Adrenal gland (tissue), 19 donors: Measurements from ENCODE around the gene TMEM185B. TPM values are rescaled to one million over a fixed set of nuclear protein-coding genes. Genes with fewer than 3 reads are reported as not detected.

ENCODE experiments used
- DNase-seq, 7 donors: peaks; one replicate each; pipeline ENCODE4 v3.0.0-alpha.2; 2019 to 2020
- H3K27ac ChIP-seq, 5 donors: fragments of 200-600 bp; sonication (generic) in 4 of 5; 1 replicate in 3 of 5; 2 replicates in 2 of 5; pipeline versions ENCODE4 v1.5.1 to v1.8.0; 2016 to 2020; ENCODE audit warnings: mild to moderate bottlenecking in 1 of 5
- H3K27me3 ChIP-seq: fragments of 200-600 bp; 2 replicates; pipeline ENCODE4 v1.8.0; 2021
- H3K36me3 ChIP-seq, 2 donors: fragments of 200-600 bp; replicated peaks in 1 of 2; 1 replicate in 1 of 2; 2 replicates in 1 of 2; pipeline versions ENCODE4 v1.5.1 to v1.8.0; 2018 to 2022
- H3K4me1 ChIP-seq, 2 donors: fragments of 200-600 bp; replicated peaks in 1 of 2; 1 replicate in 1 of 2; 2 replicates in 1 of 2; pipeline versions ENCODE4 v1.5.1 to v1.8.0; 2018 to 2021
- H3K4me3 ChIP-seq, 4 donors: fragments of 200-600 bp; sonication (generic) in 3 of 4; one replicate each; pipeline ENCODE4 v1.5.1; 2016 to 2018
- H3K9me3 ChIP-seq, 3 donors: fragments of 200-600 bp; sonication (generic) in 1 of 3; replicated peaks in 1 of 3; 1 replicate in 2 of 3; 2 replicates in 1 of 3; pipeline versions ENCODE4 v1.5.1 to v1.8.0; 2016 to 2021
- POLR2A ChIP-seq, 2 donors: fragments of 450-650 bp; IDR thresholded peaks; one replicate each; pipeline ENCODE4 v1.6.1; 2017; ENCODE audit warnings: antibody characterized with exemption in 2 of 2, mild to moderate bottlenecking in 2 of 2, moderate library complexity in 1 of 2
- WGBS, 4 donors: extraction: QIAGEN DNeasy Blood & Tissue Kit in 2 of 4; methylation state at CpG; one replicate each; pipeline versions ENCODE4 v1.1.5 to v1.1.7; 2013 to 2017; 5-methylcytosine and 5-hydroxymethylcytosine counted together
- intact Hi-C, 2 donors: fragments of 100-400 bp; cut with DNase I; formaldehyde crosslinking; loops; one replicate each; pipeline versions ENCODE4 v1.14.1 to v1.15.0; 2022 to 2023
- long read RNA-seq, 10 donors: library from polyadenylated mRNA in 3 of 10; unstranded in 2 of 10; stranded (forward) in 1 of 10; transcript quantifications; one replicate each; pipeline ENCODE4 v2.0.0 and lab custom pipeline, GENCODE V29; 2021 to 2026
- polyA plus RNA-seq, 3 donors: library from polyadenylated mRNA; stranded (reverse); fragments of 200-250 nt in 2 of 3; fragments of 350-450 nt in 1 of 3; fragmentation: Illumina TruSeq in 1 of 3; extraction: RNeasy Lipid Tissue Mini Kit (QIAGEN cat#74804) in 1 of 3; gene quantifications; one replicate each; pipeline ENCODE4 v1.2.3, GENCODE V29; 2013 to 2014
- total RNA-seq, 9 donors: library from RNA; depleted of rRNA in 4 of 9; stranded (reverse); fragments of >200 nt in 4 of 9; fragments of 120-200 nt in 1 of 9; fragmentation: NEBNext Ultra II Directional in 1 of 9; extraction: Animal tissue kit (Norgen Biotek cat#: 25700) in 1 of 9; gene quantifications; one replicate each; pipeline versions ENCODE4 v1.1.0 to v1.2.4, GENCODE V29; 2013 to 2023
- TF ChIP-seq, protein P1 (sequence below), 6 experiments: fragments of 450-650 bp in 4 of 6; fragments of 200-600 bp in 2 of 6; sonication (generic) in 1 of 6; IDR thresholded peaks; 1 replicate in 5 of 6; 2 replicates in 1 of 6; pipeline versions ENCODE4 v1.5.1 to v1.8.0; 2016 to 2021; ENCODE audit warnings: antibody characterized with exemption in 6 of 6, mild to moderate bottlenecking in 2 of 6, moderate library complexity in 1 of 6
- donor health status: healthy with polysubstance abuse.
- donor health status: Bipolar disorder and iron deficiency.
- donor health status: DM: yes; HTN: yes; CAD: no.
- donor health status: DM: no; HTN: no; CAD: no.
- donor health status: DM: no; HTN: no; CAD: no.
- donor health status: DM: yes; HTN: yes; CAD: no.

The TMEM185B gene
- 10 to 100 TPM; 12.0 to 33.0 (median 22.8) TPM for total RNA-seq
- 10 to 100 TPM in 1 of 3 donors, 1 to 10 TPM in 2; 2.9 to 17.6 (median 5.2) TPM for polyA plus RNA-seq
- long read RNA-seq, donor 1, transcript TMEM185B-201 (1 exons, 2,131 nt), result major isoform, 28 of 28 reads
- long read RNA-seq, donor 1, partial matches to known transcripts, result 0 of 28 reads
- long read RNA-seq, donor 1, other reads (novel, unspliced or antisense), result 0 of 28 reads
- long read RNA-seq, donor 2, transcript TMEM185B-201 (1 exons, 2,131 nt), result major isoform, 21 of 21 reads
- long read RNA-seq, donor 2, partial matches to known transcripts, result 0 of 21 reads
- long read RNA-seq, donor 2, other reads (novel, unspliced or antisense), result 0 of 21 reads
- long read RNA-seq, donor 3, transcript TMEM185B-201 (1 exons, 2,131 nt), result major isoform, 22 of 22 reads
- long read RNA-seq, donor 3, partial matches to known transcripts, result 0 of 22 reads
- long read RNA-seq, donor 3, other reads (novel, unspliced or antisense), result 0 of 22 reads
- long read RNA-seq, donor 4, partial matches to known transcripts, result 0 of 2 reads
- long read RNA-seq, donor 4, other reads (novel, unspliced or antisense), result 0 of 2 reads
- long read RNA-seq, donor 5, transcript TMEM185B-201 (1 exons, 2,131 nt), result major isoform, 33 of 33 reads
- long read RNA-seq, donor 5, partial matches to known transcripts, result 0 of 33 reads
- long read RNA-seq, donor 5, other reads (novel, unspliced or antisense), result 0 of 33 reads
- long read RNA-seq, donor 6, result 0 reads
- long read RNA-seq, donor 7, transcript TMEM185B-201 (1 exons, 2,131 nt), result major isoform, 18 of 18 reads
- long read RNA-seq, donor 7, partial matches to known transcripts, result 0 of 18 reads
- long read RNA-seq, donor 7, other reads (novel, unspliced or antisense), result 0 of 18 reads
- long read RNA-seq, donor 8, transcript TMEM185B-201 (1 exons, 2,131 nt), result major isoform, 30 of 30 reads
- long read RNA-seq, donor 8, partial matches to known transcripts, result 0 of 30 reads
- long read RNA-seq, donor 8, other reads (novel, unspliced or antisense), result 0 of 30 reads
- long read RNA-seq, donor 9, transcript TMEM185B-201 (1 exons, 2,131 nt), result major isoform, 19 of 19 reads
- long read RNA-seq, donor 9, partial matches to known transcripts, result 0 of 19 reads
- long read RNA-seq, donor 9, other reads (novel, unspliced or antisense), result 0 of 19 reads
- long read RNA-seq, donor 10, transcript TMEM185B-201 (1 exons, 2,131 nt), result major isoform, 10 of 10 reads
- long read RNA-seq, donor 10, partial matches to known transcripts, result 0 of 10 reads
- long read RNA-seq, donor 10, other reads (novel, unspliced or antisense), result 0 of 10 reads

DNA sequence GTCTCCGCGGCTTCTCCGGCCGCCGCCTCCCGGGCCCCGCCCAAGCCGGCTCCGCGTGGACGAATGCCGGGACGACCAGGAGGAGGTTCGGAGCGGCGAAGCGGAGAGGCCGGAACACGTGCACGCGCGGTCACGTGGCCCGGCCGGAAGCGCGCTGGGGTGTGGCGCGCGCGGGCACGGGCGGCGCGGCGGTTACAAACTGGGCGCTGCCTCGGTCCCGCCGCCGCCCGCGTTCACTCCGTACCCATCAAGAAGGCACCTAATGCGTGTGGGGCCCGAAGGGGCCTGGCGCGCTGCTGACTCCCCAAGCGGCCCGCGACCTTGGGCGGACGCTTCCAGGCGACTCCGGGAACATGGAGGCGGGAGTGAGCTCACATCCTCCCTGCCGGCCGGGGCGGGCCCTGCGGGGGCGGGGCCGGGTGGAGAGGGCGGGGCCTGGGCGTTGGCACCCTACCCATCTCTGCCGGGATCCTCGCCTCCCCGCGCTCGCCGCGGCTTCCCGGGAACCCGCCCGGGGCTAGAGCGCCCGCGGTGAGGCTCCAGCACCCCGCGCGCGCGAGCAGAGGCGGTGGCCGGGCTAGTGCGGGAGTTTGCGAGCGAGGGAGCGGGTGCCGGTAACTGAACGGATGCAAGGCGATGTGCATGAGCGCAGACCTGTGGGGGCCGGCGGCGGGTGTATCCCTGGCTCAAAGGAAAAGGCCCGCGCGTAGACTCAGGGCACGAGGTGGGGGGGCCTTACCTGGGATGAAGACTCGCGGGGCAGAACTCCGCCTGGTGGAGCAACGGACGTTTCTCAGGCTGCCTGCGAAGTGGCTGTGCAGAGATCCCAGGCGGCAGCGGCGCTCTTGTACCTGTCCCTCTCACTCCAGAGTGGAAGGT, at the start of gene TMEM185B:
Gene TMEM185B (minus strand): TSS at position 367 of the 879 bp plus-strand sequence. CDS start 424 bp downstream, outside the sequence.
- Histone ChIP-seq H3K27ac (peak within 1 kb of the TSS; percentile 60 to 96 (median 91)), H3K4me1 (peaks cover 0 to 30% of the 10 kb centered on the region in 2 donors), H3K36me3 (no peaks in the 10 kb centered on the region), H3K27me3 (no peaks in the 10 kb centered on the region), H3K4me3 (peak within 1 kb of the TSS; percentile 43 to 68 (median 48)), H3K9me3 (no peaks in the 10 kb centered on the region)
- 1 to 6% (median 4%) methylated on average over 7 to 108 of the region's 108 CpGs for WGBS, 4 donors
- peak; percentile 91 to 95 (median 91) for DNase-seq
- TF ChIP-seq, protein P1, sequence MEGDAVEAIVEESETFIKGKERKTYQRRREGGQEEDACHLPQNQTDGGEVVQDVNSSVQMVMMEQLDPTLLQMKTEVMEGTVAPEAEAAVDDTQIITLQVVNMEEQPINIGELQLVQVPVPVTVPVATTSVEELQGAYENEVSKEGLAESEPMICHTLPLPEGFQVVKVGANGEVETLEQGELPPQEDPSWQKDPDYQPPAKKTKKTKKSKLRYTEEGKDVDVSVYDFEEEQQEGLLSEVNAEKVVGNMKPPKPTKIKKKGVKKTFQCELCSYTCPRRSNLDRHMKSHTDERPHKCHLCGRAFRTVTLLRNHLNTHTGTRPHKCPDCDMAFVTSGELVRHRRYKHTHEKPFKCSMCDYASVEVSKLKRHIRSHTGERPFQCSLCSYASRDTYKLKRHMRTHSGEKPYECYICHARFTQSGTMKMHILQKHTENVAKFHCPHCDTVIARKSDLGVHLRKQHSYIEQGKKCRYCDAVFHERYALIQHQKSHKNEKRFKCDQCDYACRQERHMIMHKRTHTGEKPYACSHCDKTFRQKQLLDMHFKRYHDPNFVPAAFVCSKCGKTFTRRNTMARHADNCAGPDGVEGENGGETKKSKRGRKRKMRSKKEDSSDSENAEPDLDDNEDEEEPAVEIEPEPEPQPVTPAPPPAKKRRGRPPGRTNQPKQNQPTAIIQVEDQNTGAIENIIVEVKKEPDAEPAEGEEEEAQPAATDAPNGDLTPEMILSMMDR (IDR thresholded peaks at IDR 0.05), result peak in 5 of 6 experiments; percentile 6 to 48 (median 35)
- peak; percentile 45 for TF ChIP-seq POLR2A (IDR thresholded peaks at IDR 0.05)
- intact Hi-C loops, result no loop called here

DNA sequence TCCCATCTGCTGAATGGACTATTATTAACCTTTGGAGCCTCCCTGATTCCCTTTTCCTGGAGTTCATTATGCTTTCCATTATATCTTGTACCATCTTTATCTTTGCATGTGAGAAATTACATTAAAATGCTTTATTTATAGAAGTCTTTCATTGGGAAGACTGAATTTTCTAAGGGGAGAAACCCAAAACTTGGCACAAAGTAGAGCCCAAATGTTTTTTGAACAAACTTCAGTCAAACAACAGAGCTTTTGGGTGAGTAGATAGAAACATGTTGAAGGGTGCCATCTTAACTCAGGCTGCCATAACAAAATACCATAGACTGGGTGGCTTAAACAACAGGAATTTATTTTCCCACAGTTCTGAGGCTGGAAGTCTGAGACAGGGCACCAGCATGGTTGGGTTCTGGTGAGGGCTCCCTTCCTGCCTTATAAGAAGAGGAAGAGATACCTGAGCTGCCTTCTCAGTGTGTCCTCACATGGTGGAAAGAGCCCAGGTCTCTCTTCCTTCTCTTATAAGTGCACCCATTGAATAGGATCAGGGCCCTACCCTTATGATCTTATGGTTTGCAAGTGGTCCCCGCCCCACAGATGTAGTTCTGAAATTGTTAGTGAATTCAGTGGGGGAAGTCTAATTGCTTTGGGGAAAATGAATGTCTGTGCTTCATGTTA, 48.6 kb upstream of the TMEM185B start:
- no peak overlapping the region for H3K27ac ChIP-seq
- 93 to 100% (median 97%) methylated on average over 1 of the region's 1 CpG for WGBS, 4 donors
- H3K4me1 ChIP-seq, result peaks cover 0 to 10% of the 10 kb centered on the region in 2 donors
- no peak overlapping the region for H3K4me3 ChIP-seq
- TF ChIP-seq, protein P1 (IDR thresholded peaks at IDR 0.05), result no peak
- TF ChIP-seq POLR2A (IDR thresholded peaks at IDR 0.05), result no peak
- no peaks in the 10 kb centered on the region for H3K36me3 ChIP-seq
- H3K27me3 ChIP-seq, result no peaks in the 10 kb centered on the region
- intact Hi-C loops, result no loop called here
- DNase-seq, result no peak
- no peaks in the 10 kb centered on the region for H3K9me3 ChIP-seq

DNA sequence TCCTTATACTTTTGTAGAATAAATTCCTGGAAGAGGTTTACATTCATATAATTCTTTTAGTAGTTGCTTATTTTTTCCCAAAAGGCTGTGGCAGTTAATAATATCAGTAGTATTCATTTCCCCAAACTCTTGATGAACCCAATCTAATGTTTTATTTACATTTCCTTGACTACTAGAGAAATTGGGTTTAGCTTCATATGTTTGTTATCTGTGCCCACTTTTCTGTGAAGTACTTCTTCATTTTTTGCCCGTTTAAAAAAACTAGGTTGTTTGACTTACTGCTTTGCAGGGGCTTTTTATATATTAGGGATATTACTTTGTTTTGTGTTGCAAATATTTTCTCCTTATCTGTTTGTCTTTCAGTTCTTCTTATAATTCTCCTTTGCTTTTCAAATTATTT, 46.6 kb upstream of the TMEM185B start:
- no peak for TF ChIP-seq POLR2A (IDR thresholded peaks at IDR 0.05)
- TF ChIP-seq, protein P1 (IDR thresholded peaks at IDR 0.05), result no peak
- Histone ChIP-seq H3K4me3 (no peak overlapping the region), H3K36me3 (no peaks in the 10 kb centered on the region), H3K27ac (no peak overlapping the region), H3K9me3 (no peaks in the 10 kb centered on the region), H3K27me3 (no peaks in the 10 kb centered on the region), H3K4me1 (peaks cover 0 to 10% of the 10 kb centered on the region in 2 donors)
- WGBS, 4 donors, result 70 to 80% (median 74%) methylated on average over 1 of the region's 1 CpG
- DNase-seq, result no peak
- intact Hi-C loops, result no loop called here
